K562 (cell line): Measurements from ENCODE around the gene PRPSAP1. TPM values are rescaled to one million over a fixed set of nuclear protein-coding genes. Genes with fewer than 3 reads are reported as not detected.

Source experiments
- CSDE1 ChIP-seq, 2 experiments: fragments of 450-650 bp; IDR thresholded peaks; 2 replicates each; pipeline ENCODE4 v1.6.1; 2016; ENCODE audit warnings: mild to moderate bottlenecking in 1 of 2
- E2F1 ChIP-seq: sonication (generic); formaldehyde crosslinking; IDR thresholded peaks from 2 replicates; pipeline ENCODE4 v1.8.1; 2023; ENCODE audit warnings: mild to moderate bottlenecking, missing genetic modification reagents, moderate library complexity
- HDAC2 ChIP-seq: fragments of 450-650 bp; IDR thresholded peaks from 2 replicates; pipeline ENCODE4 v1.6.1; 2016; ENCODE audit warnings: mild to moderate bottlenecking
- JUND ChIP-seq, 2 experiments: IDR thresholded peaks; 2 replicates in 1 of 2; 3 replicates in 1 of 2; pipeline ENCODE4 v1.6.1; 2011; ENCODE audit warnings: borderline replicate concordance in 2 of 2, low read depth in 2 of 2, low read length in 2 of 2, improper control_type of control experiment in 1 of 2, missing biosample characterization in 1 of 2, missing genetic modification characterization in 1 of 2, missing genetic modification reagents in 1 of 2
- MLLT1 ChIP-seq, 2 experiments: fragments of 450-650 bp; IDR thresholded peaks; 2 replicates each; pipeline ENCODE4 v1.6.1; 2016
- POLR2H ChIP-seq: IDR thresholded peaks from 2 replicates; pipeline ENCODE4 v1.6.1; 2016; ENCODE audit warnings: missing genetic modification characterization, low read depth, mild to moderate bottlenecking, control low read depth, missing compliant biosample characterization, moderate library complexity
- RBM22 ChIP-seq: fragments of 200-400 bp; formaldehyde crosslinking; IDR thresholded peaks from 2 replicates; pipeline ENCODE4 v1.6.1; 2018; ENCODE audit warnings: low read length, low read depth; ENCODE audit not compliant: poor library complexity, severe bottlenecking
- TAF9B ChIP-seq: fragments of 450-650 bp; IDR thresholded peaks from 2 replicates; pipeline ENCODE4 v1.6.1; 2018; ENCODE audit warnings: mild to moderate bottlenecking; ENCODE audit not compliant: partially characterized antibody
- ZBTB40 ChIP-seq, 2 experiments: fragments of 450-650 bp in 1 of 2; sonication (generic) in 1 of 2; formaldehyde crosslinking in 1 of 2; IDR thresholded peaks; 2 replicates each; pipeline versions ENCODE4 v1.7.1 to v1.9.0; 2016 to 2022; ENCODE audit warnings: inconsistent platforms in 1 of 2, mild to moderate bottlenecking in 1 of 2, missing genetic modification reagents in 1 of 2
- ZNF436 ChIP-seq: fragments of 250-450, 450-650 bp; sonication (Bioruptor Pico); formaldehyde crosslinking; IDR thresholded peaks from 2 replicates; pipeline ENCODE4 v1.7.0; 2020; ENCODE audit warnings: mild to moderate bottlenecking
- ZNF695 ChIP-seq: fragments of 450-650 bp; formaldehyde crosslinking; IDR thresholded peaks from 2 replicates; pipeline ENCODE4 v1.4.0; 2020; ENCODE audit warnings: mild to moderate bottlenecking, moderate library complexity
- ZNF766 ChIP-seq: fragments of 200-800 bp; sonication (Bioruptor generic); conservative IDR thresholded peaks from 2 replicates; pipeline ENCODE4 v1.6.1; 2016; ENCODE audit warnings: missing genetic modification characterization, missing compliant biosample characterization
- ZSCAN32 ChIP-seq: fragments of 450-650 bp; formaldehyde crosslinking; IDR thresholded peaks from 2 replicates; pipeline ENCODE4 v1.4.0; 2020; ENCODE audit warnings: mild to moderate bottlenecking, moderate library complexity
- polyA plus RNA-seq, 8 experiments: library from polyadenylated mRNA; depleted of rRNA in 4 of 8; stranded (reverse) in 5 of 8; unstranded in 3 of 8; fragments of >200 nt; fragmentation: Nextera tagmentation in 2 of 8; fragmentation: Illumina TruSeq in 1 of 8; extraction: Ambion mirVana in 2 of 8; extraction: Trizol in 1 of 8; gene quantifications; 2 replicates each; pipeline versions ENCODE4 v1.2.1 to v1.2.3, GENCODE V29; 2011 to 2014; ENCODE audit warnings: inconsistent platforms in 1 of 8, missing spikeins in 1 of 8
- total RNA-seq, 7 experiments: library from RNA; depleted of rRNA in 6 of 7; stranded (reverse); fragments of >200 nt in 6 of 7; fragmentation: Illumina TruSeq in 2 of 7; extraction: Trizol in 2 of 7; gene quantifications; 2 replicates each; pipeline versions ENCODE4 v1.2.1 to v1.2.3, GENCODE V29; 2011 to 2021; ENCODE audit warnings: low replicate concordance in 1 of 7

Gene PRPSAP1
- total and polyA plus RNA-seq, 9 of the 15 experiments (the other 6 are each of a cell fraction or from before 2014, with no cell fraction given): 21.9 to 77.1 (median 40.8) TPM

GRCh38 chr17:76385892-76386786 is 32.4 kb upstream of the PRPSAP1 start (continued):
- no peak for TF ChIP-seq ZBTB40 (IDR thresholded peaks at IDR 0.05)
- TF ChIP-seq ZBTB40 (CRISPR knock-in tag; IDR thresholded peaks at IDR 0.05): peak; percentile 72
- no peak for TF ChIP-seq ZNF436 (CRISPR knock-in tag)
- TF ChIP-seq ZNF766 (CRISPR knock-in tag): no peak
- TF ChIP-seq ZSCAN32 (CRISPR knock-in tag): peak; percentile 4; the same call in 1 of the 2 replicates
- TF ChIP-seq CSDE1 (IDR thresholded peaks at IDR 0.05): no peak
- peak; percentile 80 for TF ChIP-seq RBM22
- no peak for TF ChIP-seq ZNF695 (CRISPR knock-in tag)
- no peak for TF ChIP-seq MLLT1 (IDR thresholded peaks at IDR 0.05)
- peak; percentile 96 for TF ChIP-seq E2F1
- TF ChIP-seq POLR2H: no peak
- TF ChIP-seq TAF9B: no peak
- TF ChIP-seq HDAC2: no peak; the same call in 1 of the 2 replicates
- peak; percentile 47 for TF ChIP-seq JUND (IDR thresholded peaks at IDR 0.05; ENCODE audit: borderline replicate concordance, low read depth, low read length)
- no peak; the same call in 2 of the 3 replicates for TF ChIP-seq JUND (tag; IDR thresholded peaks at IDR 0.05; ENCODE audit: borderline replicate concordance, low read depth, low read length)
